ENCODE data around the gene MAML2. TPM values are rescaled to one million over a fixed set of nuclear protein-coding genes. Genes with fewer than 3 reads are reported as not detected.

The MAML2 gene
- polyA plus RNA-seq, 1 of the 3 experiments (the other 2 are of a cell fraction) = 20.1 TPM

GRCh38 chr11:96116376-96116775, 226.6 kb downstream of the MAML2 start:
- H3K27ac ChIP-seq (ENCODE audit: low read depth in 2 of 2, low read length in 1 of 2) = no peak overlapping the region
- no peaks in the 10 kb centered on the region for H3K27me3 ChIP-seq (ENCODE audit: insufficient read depth)
- no peaks in the 10 kb centered on the region for H4K20me1 ChIP-seq (ENCODE audit: insufficient read depth)
- no peaks in the 10 kb centered on the region for H3K9me2 ChIP-seq
- POLR2A ChIA-PET = no interaction called here
- H3K79me2 ChIP-seq (ENCODE audit: insufficient read depth) = peaks cover 49% of the 10 kb centered on the region; the same call in 1 of the 2 replicates
- no peak overlapping the region for H3K9ac ChIP-seq
- no peak overlapping the region for H2AFZ ChIP-seq (ENCODE audit: low read depth)
- H3K9me3 ChIP-seq = no peaks in the 10 kb centered on the region
- peaks cover 27% of the 10 kb centered on the region for H3F3A ChIP-seq (replicated peaks; ENCODE audit: insufficient read depth)
- H3K4me2 ChIP-seq = no peak overlapping the region
- TF ChIP-seq FOSL2 (IDR thresholded peaks at IDR 0.05; ENCODE audit: borderline replicate concordance, low read depth) = no peak
- no peak for TF ChIP-seq POLR2AphosphoS5 (IDR thresholded peaks at IDR 0.05; ENCODE audit: low read depth, low read length)
- TF ChIP-seq, protein P1, sequence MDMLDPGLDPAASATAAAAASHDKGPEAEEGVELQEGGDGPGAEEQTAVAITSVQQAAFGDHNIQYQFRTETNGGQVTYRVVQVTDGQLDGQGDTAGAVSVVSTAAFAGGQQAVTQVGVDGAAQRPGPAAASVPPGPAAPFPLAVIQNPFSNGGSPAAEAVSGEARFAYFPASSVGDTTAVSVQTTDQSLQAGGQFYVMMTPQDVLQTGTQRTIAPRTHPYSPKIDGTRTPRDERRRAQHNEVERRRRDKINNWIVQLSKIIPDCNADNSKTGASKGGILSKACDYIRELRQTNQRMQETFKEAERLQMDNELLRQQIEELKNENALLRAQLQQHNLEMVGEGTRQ (IDR thresholded peaks at IDR 0.05; ENCODE audit: borderline replicate concordance, low read depth, low read length) = no peak
- no peak for TF ChIP-seq ZBTB33 (IDR thresholded peaks at IDR 0.05; ENCODE audit: borderline replicate concordance, low read depth)
- TF ChIP-seq, protein P2, sequence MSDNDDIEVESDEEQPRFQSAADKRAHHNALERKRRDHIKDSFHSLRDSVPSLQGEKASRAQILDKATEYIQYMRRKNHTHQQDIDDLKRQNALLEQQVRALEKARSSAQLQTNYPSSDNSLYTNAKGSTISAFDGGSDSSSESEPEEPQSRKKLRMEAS (IDR thresholded peaks at IDR 0.05; ENCODE audit: low read depth) = no peak
- no peak for TF ChIP-seq EZH2phosphoT487 (IDR thresholded peaks at IDR 0.05; ENCODE audit: borderline replicate concordance, low read depth)
- TF ChIP-seq FOXM1 (IDR thresholded peaks at IDR 0.05; ENCODE audit: low read depth) = no peak
- no peak for TF ChIP-seq EP300 (IDR thresholded peaks at IDR 0.05; ENCODE audit: borderline replicate concordance in 1 of 2, low read depth in 1 of 2, low read length in 1 of 2)
- TF ChIP-seq MEF2A (IDR thresholded peaks at IDR 0.05; ENCODE audit: borderline replicate concordance, low read depth) = no peak
- no peak for TF ChIP-seq NFIC (IDR thresholded peaks at IDR 0.05; ENCODE audit: borderline replicate concordance)
- TF ChIP-seq SIN3A (IDR thresholded peaks at IDR 0.05; ENCODE audit: borderline replicate concordance, low read depth, low read length) = no peak
- TF ChIP-seq TAF1 (IDR thresholded peaks at IDR 0.05; ENCODE audit: borderline replicate concordance, low read depth, low read length) = no peak
- TF ChIP-seq TCF12 (IDR thresholded peaks at IDR 0.05) = no peak
- peaks cover 11 to 34% of the 10 kb centered on the region in 2 experiments for H3K4me1 ChIP-seq (ENCODE audit: control insufficient read depth in 1 of 2, insufficient read depth in 2 of 2, low read depth in 1 of 2, low read length in 1 of 2)
- no peak for DNase-seq
- no peak overlapping the region for H3K4me3 ChIP-seq (ENCODE audit: low read depth in 2 of 2, low read length in 1 of 2)
- peaks cover 0 to 12% of the 10 kb centered on the region in 2 experiments for H3K36me3 ChIP-seq (replicated peaks in 1 of 2; ENCODE audit: control insufficient read depth in 1 of 2, insufficient read depth in 2 of 2, low read length in 1 of 2)
- CTCF ChIA-PET = no interaction called here
- WGBS (ENCODE audit: low lambda C conversion rate) = 94% methylated on average over 3 of the region's 3 CpGs

Measured in SK-N-SH (cell line).